ACC112 (cell line): ENCODE measurements around the gene XPC.
A peak's percentile ranks its signal among the peaks of the same experiment; 100 is the strongest.
"Not testable (repeated sequence)": the region's sequence is repeated elsewhere in the genome, so short reads cannot be mapped to it uniquely, and the experiment has no call there.

Experiments used
- H2AFZ ChIP-seq: fragments of 200-600 bp; sonication (generic); one replicate; pipeline ENCODE4 v1.6.0; 2017; ENCODE audit warnings: antibody characterized with exemption, low read length; ENCODE audit not compliant: unreplicated experiment
- H3K27ac ChIP-seq: fragments of 200-600 bp; sonication (generic); 2 replicates; pipeline ENCODE4 v1.5.1; 2014; ENCODE audit warnings: low read depth, mild to moderate bottlenecking, antibody characterized with exemption, low read length, moderate library complexity
- H3K27me3 ChIP-seq: fragments of 200-600 bp; sonication (generic); 2 replicates; pipeline ENCODE4 v1.6.1; 2014; ENCODE audit warnings: mild to moderate bottlenecking, antibody characterized with exemption, low read length, moderate library complexity, mixed read lengths; ENCODE audit not compliant: insufficient read depth
- H3K36me3 ChIP-seq: fragments of 200-600 bp; sonication (generic); 2 replicates; pipeline ENCODE4 v1.6.1; 2016; ENCODE audit warnings: mild to moderate bottlenecking, antibody characterized with exemption, low read length, moderate library complexity, mixed read lengths; ENCODE audit not compliant: insufficient read depth
- H3K4me1 ChIP-seq: fragments of 200-600 bp; sonication (generic); one replicate; pipeline ENCODE4 v1.6.1; 2016; ENCODE audit warnings: low read length, mixed read lengths; ENCODE audit not compliant: insufficient read depth, unreplicated experiment, control insufficient read depth
- H3K4me3 ChIP-seq: fragments of 200-600 bp; sonication (generic); 2 replicates; pipeline ENCODE4 v1.5.1; 2014; ENCODE audit warnings: mild to moderate bottlenecking, low read depth, low read length
- H3K79me2 ChIP-seq: fragments of 200-600 bp; sonication (generic); one replicate; pipeline ENCODE4 v1.6.0; 2016; ENCODE audit warnings: low read length; ENCODE audit not compliant: control insufficient read depth, unreplicated experiment, insufficient read depth

XPC gene

GRCh38 chr3:14126017-14126886, 52.1 kb downstream of the XPC start:
- peak overlapping the region; percentile 80 for H3K27ac ChIP-seq
- H3K79me2 ChIP-seq = peaks cover 71% of the 10 kb centered on the region

GRCh38 chr3:14125193-14126016, 53.0 kb downstream of the XPC start:
- H2AFZ ChIP-seq = peak overlapping the region; percentile 51
- H3K27me3 ChIP-seq = no peaks in the 10 kb centered on the region
- peaks cover 71% of the 10 kb centered on the region for H3K79me2 ChIP-seq
- peak overlapping the region; percentile 95 for H3K4me3 ChIP-seq
- H3K4me1 ChIP-seq = peaks cover 25% of the 10 kb centered on the region
- H3K36me3 ChIP-seq = peaks cover 12% of the 10 kb centered on the region
- peak overlapping the region; percentile 80 for H3K27ac ChIP-seq

More at GRCh38 chr3:14126017-14126886, 52.1 kb downstream of the XPC start:
- H3K36me3 ChIP-seq = peaks cover 18% of the 10 kb centered on the region
- H2AFZ ChIP-seq = no peak overlapping the region
- no peaks in the 10 kb centered on the region for H3K27me3 ChIP-seq
- H3K4me3 ChIP-seq = peak overlapping the region; percentile 95
- peaks cover 25% of the 10 kb centered on the region for H3K4me1 ChIP-seq

DNA sequence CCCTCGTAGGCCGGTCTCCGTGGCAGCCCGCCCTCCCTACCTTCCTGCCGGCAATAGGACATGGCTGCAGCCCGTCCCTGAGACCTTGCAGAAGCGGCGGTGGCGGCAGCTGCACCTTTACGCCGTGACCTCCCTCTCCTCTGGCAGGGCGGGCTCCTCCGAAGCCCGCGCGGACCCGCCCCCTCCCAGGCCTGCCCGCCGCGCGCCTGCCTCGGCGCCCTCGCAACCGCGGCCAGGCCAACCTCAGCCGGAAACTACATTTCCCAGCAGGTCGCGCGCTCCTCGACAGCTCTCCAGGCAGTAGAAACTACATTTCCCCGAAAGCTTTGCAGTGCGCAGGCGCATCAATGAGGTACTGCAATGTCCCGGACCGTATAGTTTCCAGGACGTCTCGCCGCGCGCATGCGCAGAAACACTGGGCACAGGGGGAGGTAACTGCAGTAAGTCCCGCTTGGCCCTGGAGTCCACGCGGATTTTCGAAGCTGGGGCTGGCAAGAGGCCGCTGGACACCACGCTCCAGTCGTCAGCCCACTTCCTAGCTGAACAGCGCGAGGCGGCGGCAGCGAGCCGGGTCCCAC, 53.7 kb downstream of the XPC start, which contains the start of the genes CHCHD4 and TMEM43:
TSS of gene CHCHD4 (minus strand) at position 256 of the 578 bp plus-strand sequence. CDS start at position 62, 194 bp downstream.
TSS of gene TMEM43 (plus strand) at position 438 of the 578 bp plus-strand sequence. CDS start 142 bp downstream, outside the sequence.
- Histone ChIP-seq H3K27ac (peak within 1 kb of the TSS; percentile 80), H3K79me2 (peaks cover 74% of the 10 kb centered on the region), H3K4me1 (peaks cover 25% of the 10 kb centered on the region)

GRCh38 chr3:14124223-14124614, 54.2 kb downstream of the XPC start:
- Histone ChIP-seq H3K4me3 (peak overlapping the region; percentile 95), H3K4me1 (peaks cover 25% of the 10 kb centered on the region), H2AFZ (peak overlapping the region; percentile 51), H3K27me3 (no peaks in the 10 kb centered on the region), H3K36me3 (peaks cover 12% of the 10 kb centered on the region), H3K79me2 (peaks cover 74% of the 10 kb centered on the region), H3K27ac (no peak overlapping the region)

More for the DNA sequence above, 53.7 kb downstream of the XPC start, which contains the start of the genes CHCHD4 and TMEM43:
- Histone ChIP-seq H3K27me3 (no peaks in the 10 kb centered on the region), H2AFZ (peak within 1 kb of the TSS; percentile 51), H3K4me3 (peak within 1 kb of the TSS; percentile 95), H3K36me3 (peaks cover 12% of the 10 kb centered on the region)

- Histone ChIP-seq H2AFZ (peak overlapping the region; percentile 51), H3K36me3 (peaks cover 8% of the 10 kb centered on the region), H3K4me3 (peak overlapping the region; percentile 95), H3K4me1 (peaks cover 25% of the 10 kb centered on the region), H3K79me2 (peaks cover 75% of the 10 kb centered on the region), H3K27me3 (no peaks in the 10 kb centered on the region), H3K27ac (no peak overlapping the region)
Observed at GRCh38 chr3:14123308-14124222, 54.8 kb downstream of the XPC start.

GRCh38 chr3:14122301-14122700, 56.1 kb downstream of the XPC start:
- H2AFZ ChIP-seq = no peak overlapping the region
- H3K79me2 ChIP-seq = peaks cover 72% of the 10 kb centered on the region
- no peaks in the 10 kb centered on the region for H3K27me3 ChIP-seq
- H3K27ac ChIP-seq = no peak overlapping the region
- H3K4me1 ChIP-seq = peaks cover 25% of the 10 kb centered on the region
- H3K36me3 ChIP-seq = no peaks in the 10 kb centered on the region
- H3K4me3 ChIP-seq = no peak overlapping the region

GRCh38 chr3:14121859-14122258, 56.5 kb downstream of the XPC start:
- H3K36me3 ChIP-seq = no peaks in the 10 kb centered on the region
- no peak overlapping the region for H3K4me3 ChIP-seq
- no peak overlapping the region for H2AFZ ChIP-seq
- peaks cover 25% of the 10 kb centered on the region for H3K4me1 ChIP-seq
- H3K27me3 ChIP-seq = no peaks in the 10 kb centered on the region
- H3K27ac ChIP-seq = no peak overlapping the region
- peaks cover 72% of the 10 kb centered on the region for H3K79me2 ChIP-seq

- H3K27ac ChIP-seq, H3K4me3 ChIP-seq, H3K36me3 ChIP-seq, H2AFZ ChIP-seq, H3K27me3 ChIP-seq: not testable (repeated sequence)
- Histone ChIP-seq H3K4me1 (peaks cover 16% of the 10 kb centered on the region), H3K79me2 (peaks cover 63% of the 10 kb centered on the region)
Observed at GRCh38 chr3:14120921-14121448, 57.4 kb downstream of the XPC start.

DNA sequence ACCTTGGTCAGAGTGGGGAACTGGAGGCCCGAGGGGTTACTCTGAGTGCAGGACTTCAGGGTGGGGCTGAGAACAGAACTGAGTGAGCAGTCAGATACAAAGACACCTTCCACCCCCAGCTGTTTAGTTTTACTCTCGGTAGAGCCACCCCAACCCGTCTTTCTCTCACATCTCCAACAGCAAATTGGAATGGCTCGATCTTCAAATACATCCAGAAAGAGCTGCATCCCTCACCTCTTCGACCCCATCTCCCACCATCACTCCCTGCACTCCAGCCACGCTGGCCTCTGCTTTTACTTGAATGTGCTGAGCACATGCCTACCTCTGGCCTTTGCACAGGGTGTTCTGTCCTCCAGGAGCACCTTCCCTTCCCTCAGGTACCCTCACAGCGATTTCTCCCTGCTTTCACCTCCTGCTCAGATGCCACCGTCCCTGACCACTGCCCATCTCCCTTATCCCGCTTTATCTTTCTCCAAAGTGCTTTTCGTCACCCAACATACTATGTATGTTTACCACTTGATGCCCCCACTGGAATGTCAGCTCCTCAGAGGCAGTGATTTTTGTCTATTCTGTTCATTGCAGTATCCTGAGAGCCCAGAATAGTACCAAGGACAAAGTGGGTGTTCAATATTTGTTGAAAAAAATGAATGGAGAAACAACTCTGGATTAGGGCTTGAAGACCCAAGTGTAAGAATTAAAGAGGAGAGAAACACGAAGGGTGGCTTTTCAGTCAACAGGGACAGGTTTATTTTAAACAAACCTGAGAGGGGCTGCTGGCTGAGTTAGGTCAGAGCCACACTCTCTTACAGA, 58.1 kb downstream of the XPC start:
- H3K27ac ChIP-seq = no peak overlapping the region
- H3K79me2 ChIP-seq = peaks cover 57% of the 10 kb centered on the region
- peaks cover 8% of the 10 kb centered on the region; the same call in 1 of the 2 replicates for H3K36me3 ChIP-seq
- H3K4me1 ChIP-seq = peaks cover 15% of the 10 kb centered on the region
- H3K4me3 ChIP-seq = no peak overlapping the region
- H2AFZ ChIP-seq = no peak overlapping the region
- no peaks in the 10 kb centered on the region for H3K27me3 ChIP-seq
